Adrenal gland (tissue), 5 donors: ENCODE results near the gene WBP4.
A peak's percentile ranks its signal among the peaks of the same experiment; 100 is the strongest.

Source experiments
- POLR2A ChIP-seq, 2 donors: fragments of 450-650 bp; IDR thresholded peaks; one replicate each; pipeline ENCODE4 v1.6.1; 2017; ENCODE audit warnings: antibody characterized with exemption in 2 of 2, mild to moderate bottlenecking in 2 of 2, moderate library complexity in 1 of 2
- TF ChIP-seq, protein P1 (sequence below), 6 experiments: fragments of 450-650 bp in 4 of 6; fragments of 200-600 bp in 2 of 6; sonication (generic) in 1 of 6; IDR thresholded peaks; 1 replicate in 5 of 6; 2 replicates in 1 of 6; pipeline versions ENCODE4 v1.5.1 to v1.8.0; 2016 to 2021; ENCODE audit warnings: antibody characterized with exemption in 6 of 6, mild to moderate bottlenecking in 2 of 6, moderate library complexity in 1 of 6
- donor health status: DM: no; HTN: no; CAD: no.

- TF ChIP-seq POLR2A (IDR thresholded peaks at IDR 0.05) = peak; percentile 31 to 86
- TF ChIP-seq, protein P1, sequence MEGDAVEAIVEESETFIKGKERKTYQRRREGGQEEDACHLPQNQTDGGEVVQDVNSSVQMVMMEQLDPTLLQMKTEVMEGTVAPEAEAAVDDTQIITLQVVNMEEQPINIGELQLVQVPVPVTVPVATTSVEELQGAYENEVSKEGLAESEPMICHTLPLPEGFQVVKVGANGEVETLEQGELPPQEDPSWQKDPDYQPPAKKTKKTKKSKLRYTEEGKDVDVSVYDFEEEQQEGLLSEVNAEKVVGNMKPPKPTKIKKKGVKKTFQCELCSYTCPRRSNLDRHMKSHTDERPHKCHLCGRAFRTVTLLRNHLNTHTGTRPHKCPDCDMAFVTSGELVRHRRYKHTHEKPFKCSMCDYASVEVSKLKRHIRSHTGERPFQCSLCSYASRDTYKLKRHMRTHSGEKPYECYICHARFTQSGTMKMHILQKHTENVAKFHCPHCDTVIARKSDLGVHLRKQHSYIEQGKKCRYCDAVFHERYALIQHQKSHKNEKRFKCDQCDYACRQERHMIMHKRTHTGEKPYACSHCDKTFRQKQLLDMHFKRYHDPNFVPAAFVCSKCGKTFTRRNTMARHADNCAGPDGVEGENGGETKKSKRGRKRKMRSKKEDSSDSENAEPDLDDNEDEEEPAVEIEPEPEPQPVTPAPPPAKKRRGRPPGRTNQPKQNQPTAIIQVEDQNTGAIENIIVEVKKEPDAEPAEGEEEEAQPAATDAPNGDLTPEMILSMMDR (IDR thresholded peaks at IDR 0.05) = peak in 4 of 6 experiments; percentile 9 to 23 (median 16)
These were observed 1.1 kb upstream of the WBP4 start for GRCh38 chr13:41060082-41060723.
